ENCODE measurements around the gene ATP6V1F.

DNA sequence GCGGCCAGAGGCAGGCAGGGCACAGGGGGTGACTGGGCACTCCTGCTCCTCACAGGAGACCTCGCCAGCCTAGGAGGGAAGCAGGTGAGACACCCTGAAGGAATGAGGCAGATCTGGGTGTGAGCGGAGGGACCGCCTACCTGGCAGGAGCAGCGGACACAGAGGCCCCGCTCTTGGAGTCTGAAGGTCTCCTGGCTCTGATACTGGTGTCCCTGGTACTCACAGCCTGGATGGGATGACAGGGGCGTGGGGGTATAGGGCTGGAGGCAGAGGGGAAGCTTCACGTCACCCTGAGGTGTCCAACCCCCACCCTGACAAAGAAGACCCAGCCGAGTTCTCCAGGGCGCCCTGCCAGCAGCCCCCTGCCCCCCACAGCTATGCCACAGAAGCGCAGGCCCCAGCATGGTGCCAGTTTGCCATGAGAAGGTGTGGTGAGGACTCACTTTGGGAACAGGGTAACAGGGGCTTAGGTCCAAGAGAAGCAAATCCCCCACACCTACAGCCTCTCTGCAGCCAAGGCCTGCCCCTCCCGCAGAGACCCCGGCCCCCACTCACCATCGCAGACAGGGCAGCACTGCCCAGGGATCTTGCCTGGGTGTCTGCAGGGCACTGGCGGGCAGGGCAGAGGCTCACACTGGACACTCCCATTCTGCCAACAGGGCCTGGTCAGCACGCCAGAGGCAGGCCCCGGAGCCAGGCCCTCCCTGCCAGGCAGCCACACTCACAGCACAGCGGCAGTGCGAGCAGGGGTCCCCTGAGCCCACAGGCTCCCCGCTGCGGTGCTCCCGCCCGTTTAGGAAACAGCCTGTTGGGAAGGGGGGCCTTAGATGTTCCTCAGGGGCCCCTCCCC lies 30.8 kb downstream of the ATP6V1F start:
- TF ChIP-seq, protein P1, sequence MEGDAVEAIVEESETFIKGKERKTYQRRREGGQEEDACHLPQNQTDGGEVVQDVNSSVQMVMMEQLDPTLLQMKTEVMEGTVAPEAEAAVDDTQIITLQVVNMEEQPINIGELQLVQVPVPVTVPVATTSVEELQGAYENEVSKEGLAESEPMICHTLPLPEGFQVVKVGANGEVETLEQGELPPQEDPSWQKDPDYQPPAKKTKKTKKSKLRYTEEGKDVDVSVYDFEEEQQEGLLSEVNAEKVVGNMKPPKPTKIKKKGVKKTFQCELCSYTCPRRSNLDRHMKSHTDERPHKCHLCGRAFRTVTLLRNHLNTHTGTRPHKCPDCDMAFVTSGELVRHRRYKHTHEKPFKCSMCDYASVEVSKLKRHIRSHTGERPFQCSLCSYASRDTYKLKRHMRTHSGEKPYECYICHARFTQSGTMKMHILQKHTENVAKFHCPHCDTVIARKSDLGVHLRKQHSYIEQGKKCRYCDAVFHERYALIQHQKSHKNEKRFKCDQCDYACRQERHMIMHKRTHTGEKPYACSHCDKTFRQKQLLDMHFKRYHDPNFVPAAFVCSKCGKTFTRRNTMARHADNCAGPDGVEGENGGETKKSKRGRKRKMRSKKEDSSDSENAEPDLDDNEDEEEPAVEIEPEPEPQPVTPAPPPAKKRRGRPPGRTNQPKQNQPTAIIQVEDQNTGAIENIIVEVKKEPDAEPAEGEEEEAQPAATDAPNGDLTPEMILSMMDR (IDR thresholded peaks at IDR 0.05) = no peak
- no peak for TF ChIP-seq ZFX (IDR thresholded peaks at IDR 0.05; ENCODE audit: borderline replicate concordance)

All from 22Rv1 (cell line).